CD1c-positive myeloid dendritic cell (primary cell): ENCODE data around the gene FRYL.
"Not testable (repeated sequence)": the region's sequence is repeated elsewhere in the genome, so short reads cannot be mapped to it uniquely, and the experiment has no call there.

ENCODE experiments used
- DNase-seq: peaks from one replicate; pipeline ENCODE4 v3.0.0-alpha.2; 2016; ENCODE audit errors: extremely low spot score

Gene FRYL

DNA sequence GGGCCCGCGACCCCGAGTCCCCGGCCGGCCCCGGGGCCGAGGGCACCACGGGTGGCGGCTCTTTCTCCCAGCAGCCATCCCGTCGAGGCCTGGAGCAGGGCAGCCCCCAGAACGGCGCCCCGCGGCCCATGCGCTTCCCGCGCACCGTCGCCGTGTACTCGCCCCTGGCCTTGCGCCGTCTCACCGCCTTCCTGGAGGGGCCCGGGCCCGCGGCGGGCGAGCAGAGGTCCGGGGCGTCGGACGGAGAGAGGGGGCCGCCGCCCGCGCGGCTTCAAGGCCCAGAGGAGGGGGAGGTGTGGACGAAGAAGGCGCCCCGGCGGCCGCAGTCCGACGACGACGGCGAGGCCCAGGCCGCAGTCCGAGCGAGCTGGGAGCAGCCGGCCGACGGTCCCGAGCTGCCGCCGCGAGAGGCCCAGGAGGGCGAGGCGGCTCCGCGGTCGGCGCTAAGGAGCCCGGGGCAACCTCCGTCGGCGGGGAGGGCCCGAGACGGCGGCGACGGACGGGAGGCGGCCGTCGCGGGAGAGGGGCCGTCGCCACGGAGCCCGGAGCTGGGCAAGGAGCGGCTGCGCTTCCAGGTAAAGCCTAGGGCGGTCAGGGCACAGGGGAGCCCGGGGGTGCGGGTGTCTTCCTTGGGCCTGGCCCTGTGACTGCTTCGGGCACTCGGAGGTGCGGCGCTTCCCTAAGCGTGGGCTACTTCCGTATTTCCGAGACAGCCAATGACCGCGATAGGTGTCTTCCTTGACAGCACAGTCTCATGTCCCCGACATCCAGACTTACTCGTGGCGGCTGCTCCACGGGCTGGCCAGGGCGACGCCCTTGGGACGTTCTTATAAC is 289.2 kb downstream of the FRYL start:
- DNase-seq: peak; percentile 29

DNA sequence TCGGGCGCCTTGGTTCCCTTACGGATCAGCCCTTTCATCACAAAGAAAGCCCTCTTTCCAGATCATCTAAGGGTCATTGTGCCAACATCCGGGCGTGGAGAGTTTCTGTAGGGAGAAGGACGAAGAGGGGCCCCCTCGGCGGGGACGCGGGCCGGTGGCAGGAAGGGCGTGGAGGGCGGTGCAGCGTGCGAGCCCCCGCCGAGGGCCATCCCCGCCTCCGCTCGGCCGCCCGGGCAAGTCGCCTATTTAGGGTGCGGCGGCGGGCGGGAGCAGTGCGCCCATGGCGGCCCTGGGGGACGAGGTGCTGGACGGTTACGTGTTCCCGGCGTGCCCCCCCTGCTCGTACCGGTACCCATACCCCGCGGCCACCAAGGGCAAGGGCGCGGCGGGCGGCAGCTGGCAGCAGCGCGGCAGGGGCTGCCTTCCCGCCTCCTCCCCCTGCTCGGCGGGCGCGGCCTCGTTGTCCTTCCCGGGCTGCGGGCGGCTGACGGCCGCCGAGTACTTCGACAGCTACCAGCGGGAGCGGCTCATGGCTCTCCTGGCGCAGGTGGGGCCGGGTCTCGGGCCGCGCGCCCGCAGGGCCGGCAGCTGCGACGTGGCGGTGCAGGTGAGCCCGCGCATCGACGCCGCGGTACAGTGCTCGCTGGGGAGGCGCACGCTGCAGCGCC is 289.9 kb downstream of the FRYL start, which contains the start of gene ZAR1:
ZAR1 (plus strand) TSS at position 241 of the 668 bp plus-strand sequence; CDS start at position 281, 40 bp downstream.
- no peak for DNase-seq

GRCh38 chr4:48489683-48490011 is 290.4 kb downstream of the FRYL start:
- no peak for DNase-seq

DNA sequence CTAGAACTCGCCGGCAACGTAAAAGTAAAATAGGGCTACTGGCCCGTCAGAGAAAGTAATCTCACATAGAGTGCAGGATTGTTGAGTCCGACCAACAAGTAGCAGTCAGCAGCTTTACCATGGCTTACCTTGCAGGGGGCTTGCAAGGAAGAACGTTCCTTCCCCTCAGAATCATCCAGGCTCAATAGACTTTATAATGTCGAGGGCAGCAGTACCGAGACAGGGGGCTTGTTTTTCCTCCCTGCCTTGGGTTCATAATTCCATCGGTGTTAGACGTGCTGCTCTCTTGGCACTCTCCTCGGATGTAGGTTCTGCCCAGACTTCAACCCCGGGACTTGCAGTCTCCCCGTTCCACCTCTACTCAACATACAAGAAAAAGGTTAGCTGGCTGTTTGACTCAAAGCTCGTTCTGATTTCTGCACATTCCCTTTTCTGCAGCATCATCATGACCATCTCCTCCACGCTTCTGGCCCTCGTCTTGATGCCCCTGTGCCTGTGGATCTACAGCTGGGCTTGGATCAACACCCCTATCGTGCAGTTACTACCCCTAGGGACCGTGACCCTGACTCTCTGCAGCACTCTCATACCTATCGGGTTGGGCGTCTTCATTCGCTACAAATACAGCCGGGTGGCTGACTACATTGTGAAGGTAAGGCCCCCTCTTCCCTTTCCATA is 295.4 kb downstream of the FRYL start:
- no peak for DNase-seq

DNA sequence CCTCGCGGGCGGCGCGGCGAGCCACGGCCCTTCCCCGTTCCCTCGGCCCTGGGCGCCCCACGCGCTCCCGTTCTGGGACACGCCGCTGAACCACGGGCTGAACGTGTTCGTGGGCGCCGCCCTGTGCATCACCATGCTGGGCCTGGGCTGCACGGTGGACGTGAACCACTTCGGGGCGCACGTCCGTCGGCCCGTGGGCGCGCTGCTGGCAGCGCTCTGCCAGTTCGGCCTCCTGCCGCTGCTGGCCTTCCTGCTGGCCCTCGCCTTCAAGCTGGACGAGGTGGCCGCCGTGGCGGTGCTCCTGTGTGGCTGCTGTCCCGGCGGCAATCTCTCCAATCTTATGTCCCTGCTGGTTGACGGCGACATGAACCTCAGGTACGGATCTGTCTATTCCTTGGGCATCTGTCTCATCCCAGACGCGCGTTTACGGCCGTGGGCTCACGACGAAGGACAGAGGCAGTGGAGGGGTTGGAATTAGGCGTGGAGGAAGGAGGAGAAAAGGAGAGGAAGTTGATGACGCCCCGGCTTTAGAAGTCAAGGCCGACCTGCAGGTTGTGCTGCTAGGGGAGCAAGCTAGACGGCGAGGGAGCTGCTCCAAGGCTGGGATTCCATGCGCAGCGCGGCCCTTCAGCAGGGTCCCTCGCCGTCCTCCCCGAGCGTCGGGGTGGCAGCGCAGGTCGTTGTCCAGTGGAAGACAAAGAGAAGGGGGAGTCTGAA is 296.1 kb downstream of the FRYL start:
- DNase-seq: peak; percentile 15

- DNase-seq: peak; percentile 15
These were observed 296.9 kb downstream of the FRYL start, which contains the start of gene SLC10A4 for GRCh38 chr4:48483006-48483776. SLC10A4 (plus strand) TSS chr4:48483343; CDS start chr4:48483562, 219 bp downstream.

GRCh38 chr4:48481581-48481980 is 298.5 kb downstream of the FRYL start:
- no peak for DNase-seq

DNA sequence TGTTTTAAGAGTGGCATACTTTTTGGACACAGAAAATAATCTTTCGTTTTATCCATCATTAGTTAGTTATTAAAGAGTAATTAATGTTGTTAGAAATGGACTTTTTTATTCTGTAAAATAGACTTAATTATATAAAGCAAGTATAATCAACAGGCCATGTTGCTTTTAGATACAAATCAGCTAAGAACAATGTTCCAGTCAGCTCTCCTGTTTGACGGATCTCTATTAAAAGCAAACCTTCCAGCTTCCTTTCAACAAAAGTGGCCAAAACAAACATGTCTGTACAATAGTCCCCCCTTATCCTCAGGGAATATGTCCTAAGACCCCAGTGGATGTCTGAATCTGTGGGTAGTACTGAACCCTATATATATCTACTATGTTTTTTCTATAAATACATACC is 301.8 kb downstream of the FRYL start:
- no peak for DNase-seq

GRCh38 chr4:48475770-48476169 is 304.3 kb downstream of the FRYL start:
- no peak for DNase-seq

GRCh38 chr4:48472794-48473193 is 307.3 kb downstream of the FRYL start:
- DNase-seq: no peak

DNA sequence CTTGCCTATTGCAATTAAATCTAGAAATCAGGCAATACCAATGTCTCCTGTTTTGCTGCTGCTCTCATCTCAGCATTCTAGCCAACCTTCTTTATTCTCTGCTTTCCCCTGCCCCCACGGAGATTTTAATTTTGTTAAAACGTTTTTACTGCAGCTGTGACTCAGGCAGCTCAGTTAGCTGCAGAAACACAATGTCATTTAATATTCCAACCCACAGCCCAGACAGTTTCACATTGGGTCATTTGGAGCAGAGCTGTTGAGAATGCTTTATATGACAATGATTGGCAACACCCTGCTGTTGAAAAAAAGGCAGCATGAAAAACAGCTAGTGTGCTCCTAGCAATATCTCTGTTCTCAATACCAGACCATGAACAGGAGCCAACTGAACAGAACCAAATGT is 309.5 kb downstream of the FRYL start:
- no peak for DNase-seq

- DNase-seq: no peak
These were observed 309.9 kb downstream of the FRYL start for GRCh38 chr4:48470137-48470536.

DNA sequence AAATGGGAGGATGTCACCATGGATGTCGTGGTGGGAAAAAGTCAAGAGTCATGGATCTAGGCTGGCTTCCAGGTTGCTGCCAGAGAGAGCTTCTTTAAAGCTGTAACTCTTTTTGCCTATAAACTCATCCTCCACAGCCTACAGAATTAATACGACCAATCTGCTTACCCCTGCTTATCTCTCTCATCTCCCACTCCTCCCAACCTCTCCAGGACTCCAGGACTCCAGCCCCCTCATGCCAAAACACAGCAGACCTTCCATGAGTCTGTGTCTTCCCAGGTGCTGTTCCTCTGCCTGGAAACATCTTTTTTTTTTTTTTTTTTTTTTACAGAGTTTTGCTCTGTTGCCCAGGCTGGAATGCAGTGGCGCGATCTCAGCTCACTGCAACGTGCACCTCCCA is 312.2 kb downstream of the FRYL start:
- no peak for DNase-seq

DNA sequence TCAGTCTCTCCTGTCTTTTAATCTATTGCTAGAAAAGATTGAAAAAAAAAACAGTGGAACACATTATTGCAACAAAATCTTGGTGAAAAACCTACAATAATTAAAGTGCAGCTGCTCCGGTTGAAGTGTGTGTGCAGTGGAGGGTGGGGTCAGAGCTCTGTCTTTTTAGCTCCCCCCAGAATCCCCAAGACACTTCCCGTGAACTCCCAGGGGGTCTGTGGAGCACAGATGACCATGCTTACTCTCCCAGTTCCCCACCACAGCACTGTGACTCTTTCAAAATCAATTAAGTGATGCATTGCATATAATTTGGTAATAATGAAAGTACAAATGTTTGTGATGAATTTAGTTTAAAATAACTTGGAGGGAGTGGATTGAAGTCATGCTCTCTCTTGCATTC is 312.6 kb downstream of the FRYL start:
- DNase-seq: no peak

DNA sequence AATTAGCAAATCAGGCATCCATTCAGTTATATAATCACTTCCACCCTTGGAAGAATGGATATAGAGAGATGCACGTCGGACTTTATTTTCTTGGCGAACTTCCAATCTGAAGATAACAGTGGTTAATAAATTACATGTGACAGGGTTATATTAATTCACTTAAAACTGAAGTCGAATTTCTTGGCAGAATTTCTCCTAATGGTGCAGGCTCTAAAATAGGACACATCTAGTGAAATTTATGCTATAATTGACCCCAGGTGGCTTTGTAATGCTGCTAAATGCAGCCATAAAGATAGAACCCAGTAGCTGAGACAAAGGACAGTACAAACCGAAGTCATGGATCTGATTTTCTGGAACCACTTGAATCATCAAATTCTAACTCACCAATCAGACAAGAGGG is 317.7 kb downstream of the FRYL start:
- no peak for DNase-seq

DNA sequence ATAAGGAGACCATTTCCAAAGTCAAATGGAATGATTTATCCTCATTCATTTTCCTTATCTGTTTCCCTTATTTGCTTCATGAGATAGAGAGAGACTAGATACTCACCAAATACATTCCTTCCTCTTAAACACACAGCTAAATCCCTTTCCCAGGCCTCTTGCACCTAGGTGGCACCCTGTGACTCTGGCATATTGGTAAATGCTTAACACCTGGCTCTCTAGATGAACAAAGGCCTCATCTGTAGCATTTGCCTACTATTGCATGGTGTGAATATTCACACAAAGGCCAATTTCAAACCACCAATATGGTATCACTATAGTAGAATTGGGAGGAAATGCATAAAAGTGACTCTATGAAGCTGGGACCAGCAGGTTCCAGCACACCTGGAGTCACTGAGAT is 319.1 kb downstream of the FRYL start:
- no peak for DNase-seq

- no peak for DNase-seq
These were observed 325.5 kb downstream of the FRYL start for GRCh38 chr4:48454591-48454990.

DNA sequence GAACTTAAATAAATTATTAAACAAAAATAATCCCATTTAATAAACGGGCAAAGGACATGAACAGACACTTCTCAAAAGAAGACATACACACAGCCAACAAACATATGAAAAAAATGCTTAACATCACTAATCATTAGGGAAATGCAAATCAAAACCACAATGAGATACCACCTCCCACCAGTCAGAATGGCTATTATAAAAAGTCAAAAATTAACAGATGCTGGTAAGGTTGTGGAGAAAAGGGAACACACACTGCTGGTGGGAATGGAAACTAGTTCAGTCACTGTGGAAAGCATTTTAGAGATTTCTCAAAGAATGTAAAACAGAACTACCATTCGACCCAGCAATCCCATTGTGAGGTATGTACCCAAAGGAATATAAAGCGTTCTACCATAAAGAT is 328.4 kb downstream of the FRYL start:
- not testable (repeated sequence) for DNase-seq

GRCh38 chr4:48450740-48451139 is 329.3 kb downstream of the FRYL start:
- DNase-seq: no peak

GRCh38 chr4:48449151-48449550 is 330.9 kb downstream of the FRYL start:
- no peak for DNase-seq
